Esophagus muscularis mucosa (tissue), 4 donors: Measurements from ENCODE around the gene RPUSD1. TPM values are rescaled to one million over a fixed set of nuclear protein-coding genes. Genes with fewer than 3 reads are reported as not detected.

Experiments used
- DNase-seq: peaks from one replicate; pipeline ENCODE4 v3.0.0-alpha.2; 2017; ENCODE audit errors: extremely low spot score
- H3K27ac ChIP-seq, 4 donors: fragments of 200-600 bp; sonication (generic); replicated peaks in 1 of 4; 1 replicate in 3 of 4; 2 replicates in 1 of 4; pipeline ENCODE4 v1.5.1; 2016 to 2019; ENCODE audit warnings: mild to moderate bottlenecking in 1 of 4
- H3K27me3 ChIP-seq, 4 donors: fragments of 200-600 bp; sonication (generic); one replicate each; pipeline versions ENCODE4 v1.5.1 to v1.6.0; 2016 to 2019
- H3K36me3 ChIP-seq, 4 donors: fragments of 200-600 bp; sonication (generic); one replicate each; pipeline ENCODE4 v1.5.1; 2016 to 2019
- H3K4me1 ChIP-seq, 4 donors: fragments of 200-600 bp; sonication (generic); one replicate each; pipeline ENCODE4 v1.5.1; 2016 to 2019
- H3K4me3 ChIP-seq, 4 donors: fragments of 200-600 bp; sonication (generic); 1 replicate in 2 of 4; 2 replicates in 2 of 4; pipeline ENCODE4 v1.5.1; 2016 to 2019; ENCODE audit warnings: mild to moderate bottlenecking in 4 of 4, moderate library complexity in 1 of 4
- H3K9me3 ChIP-seq, 4 donors: fragments of 200-600 bp; sonication (generic); 1 replicate in 3 of 4; 2 replicates in 1 of 4; pipeline ENCODE4 v1.5.1; 2016 to 2019
- CTCF ChIP-seq, 3 experiments: fragments of 200-600 bp in 2 of 3; fragments of 450-650 bp in 1 of 3; sonication (generic) in 2 of 3; IDR thresholded peaks; one replicate each; pipeline ENCODE4 v1.5.1; 2017 to 2019; ENCODE audit warnings: antibody characterized with exemption in 3 of 3, mild to moderate bottlenecking in 2 of 3, moderate library complexity in 1 of 3
- EP300 ChIP-seq: sonication (generic); formaldehyde crosslinking; IDR thresholded peaks from one replicate; pipeline ENCODE4 v1.6.1; 2017; ENCODE audit warnings: antibody characterized with exemption
- POLR2A ChIP-seq: fragments of 450-650 bp; IDR thresholded peaks from one replicate; pipeline ENCODE4 v1.6.1; 2017; ENCODE audit warnings: antibody characterized with exemption, moderate library complexity, mild to moderate bottlenecking, low read depth
- POLR2AphosphoS5 ChIP-seq, 2 donors: sonication (generic); formaldehyde crosslinking; IDR thresholded peaks; one replicate each; pipeline ENCODE4 v1.6.1; 2017; ENCODE audit warnings: antibody characterized with exemption in 2 of 2
- whole genome bisulfite sequencing: methylation state at CpG from one replicate; pipeline ENCODE4 v1.1.5; 2018; 5-methylcytosine and 5-hydroxymethylcytosine counted together
- intact Hi-C: fragments of 100-400 bp; cut with DNase I; formaldehyde crosslinking; loops from one replicate; pipeline ENCODE4 v1.15.1; 2023
- total RNA-seq, 4 donors: library from RNA; depleted of rRNA; stranded (reverse); fragments of >200 nt; gene quantifications; one replicate each; pipeline versions ENCODE4 v1.1.0 to v1.2.1, GENCODE V29; 2016

The RPUSD1 gene
- total RNA-seq, 4 donors from 2014 or later, result 10.4 to 29.1 (median 20.4) TPM

DNA sequence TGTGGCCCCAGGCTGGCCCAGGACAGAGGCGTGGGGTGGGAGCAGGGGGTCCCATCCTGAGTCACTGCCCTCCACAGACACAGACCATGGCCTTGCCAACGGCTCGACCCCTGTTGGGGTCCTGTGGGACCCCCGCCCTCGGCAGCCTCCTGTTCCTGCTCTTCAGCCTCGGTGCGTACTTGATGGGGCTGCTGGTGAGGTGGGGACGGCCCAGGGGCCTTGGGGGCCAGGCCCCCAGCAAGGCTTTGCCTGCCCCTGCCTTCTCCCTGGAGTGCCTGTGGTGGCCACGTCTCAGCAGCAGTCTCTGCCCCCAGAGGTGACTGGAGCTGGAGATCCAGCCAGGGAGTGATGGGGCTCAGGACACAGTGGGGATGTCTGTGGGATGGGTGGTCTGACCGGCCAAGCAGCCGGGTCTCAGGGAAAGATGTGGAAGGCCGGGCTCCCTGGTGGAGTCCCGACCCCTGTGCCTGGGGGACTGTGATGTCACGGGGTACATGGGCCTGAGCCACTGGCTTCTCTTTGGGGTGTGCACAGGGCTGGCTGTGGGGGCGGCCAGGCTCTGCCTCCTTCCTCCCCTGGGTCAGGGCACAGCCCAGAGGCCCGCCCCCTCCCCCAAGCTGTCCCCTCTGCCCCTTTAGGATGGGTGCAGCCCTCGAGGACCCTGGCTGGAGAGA lies 25.4 kb downstream of the RPUSD1 start:
- Histone ChIP-seq H3K27ac (no peak overlapping the region), H3K4me1 (no peaks in the 10 kb centered on the region), H3K4me3 (no peak overlapping the region), H3K36me3 (no peaks in the 10 kb centered on the region), H3K27me3 (peaks cover 0 to 64% (median 1%) of the 10 kb centered on the region in 4 donors), H3K9me3 (no peaks in the 10 kb centered on the region)
- 75% methylated on average over 13 of the region's 17 CpGs for WGBS
- intact Hi-C loops, result no loop called here
- no peak for DNase-seq
- TF ChIP-seq EP300 (no peak), POLR2AphosphoS5 (IDR thresholded peaks at IDR 0.05) (no peak), CTCF (IDR thresholded peaks at IDR 0.05) (no peak), POLR2A (no peak)

DNA sequence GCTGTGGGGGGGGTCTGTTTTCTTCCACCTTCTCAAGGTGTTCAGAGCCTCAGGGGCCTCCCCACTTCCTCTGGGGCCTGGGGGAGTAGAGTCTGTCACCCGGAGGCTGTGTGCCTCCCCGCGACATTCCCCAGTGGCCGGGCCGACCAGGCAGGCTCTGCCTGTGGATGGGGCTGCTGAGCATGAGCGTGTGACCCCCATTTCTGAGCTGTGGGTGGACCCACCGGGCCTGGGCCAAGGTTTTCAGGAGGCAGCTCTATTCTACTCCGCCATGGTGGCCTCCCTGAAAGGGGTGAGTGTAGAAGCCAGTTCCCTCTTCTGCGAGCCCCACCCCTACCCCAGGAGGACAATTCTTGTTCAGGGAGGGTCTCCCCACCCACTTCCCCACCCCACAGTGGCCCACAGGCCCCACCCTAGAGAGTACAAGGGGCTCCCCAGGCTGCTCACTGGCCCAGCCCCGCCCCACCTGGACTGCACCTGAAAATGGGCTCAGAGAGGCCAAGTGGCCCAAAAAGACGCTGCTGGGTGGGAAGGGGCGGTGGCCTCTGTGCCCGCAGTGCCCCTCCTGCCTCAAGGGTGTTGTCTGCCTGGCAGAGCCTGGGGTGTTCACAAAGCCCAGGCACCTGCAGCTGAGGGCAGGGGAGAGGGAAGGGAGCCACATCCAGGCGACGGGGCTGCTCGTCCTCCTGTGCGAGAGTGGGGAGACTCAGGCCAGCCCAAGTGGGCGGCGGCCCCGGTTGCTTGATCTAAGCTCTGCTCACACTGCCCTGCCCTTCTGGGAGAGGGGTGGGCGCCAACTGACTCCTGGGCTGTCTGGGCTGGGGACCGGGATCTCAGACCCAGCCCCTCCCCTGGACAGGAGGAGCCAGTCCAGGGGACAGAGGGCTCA lies 26.3 kb downstream of the RPUSD1 start:
- DNase-seq, result no peak
- H3K4me3 ChIP-seq, result no peak overlapping the region
- H3K4me1 ChIP-seq, result no peaks in the 10 kb centered on the region
- 67% methylated on average over 11 of the region's 22 CpGs for WGBS
- H3K9me3 ChIP-seq, result no peaks in the 10 kb centered on the region
- peaks cover 0 to 61% (median 1%) of the 10 kb centered on the region in 4 donors for H3K27me3 ChIP-seq
- TF ChIP-seq EP300 (no peak), POLR2AphosphoS5 (IDR thresholded peaks at IDR 0.05) (no peak), CTCF (IDR thresholded peaks at IDR 0.05) (no peak), POLR2A (no peak)
- intact Hi-C loops, result no loop called here
- H3K27ac ChIP-seq, result no peak overlapping the region
- no peaks in the 10 kb centered on the region for H3K36me3 ChIP-seq

DNA sequence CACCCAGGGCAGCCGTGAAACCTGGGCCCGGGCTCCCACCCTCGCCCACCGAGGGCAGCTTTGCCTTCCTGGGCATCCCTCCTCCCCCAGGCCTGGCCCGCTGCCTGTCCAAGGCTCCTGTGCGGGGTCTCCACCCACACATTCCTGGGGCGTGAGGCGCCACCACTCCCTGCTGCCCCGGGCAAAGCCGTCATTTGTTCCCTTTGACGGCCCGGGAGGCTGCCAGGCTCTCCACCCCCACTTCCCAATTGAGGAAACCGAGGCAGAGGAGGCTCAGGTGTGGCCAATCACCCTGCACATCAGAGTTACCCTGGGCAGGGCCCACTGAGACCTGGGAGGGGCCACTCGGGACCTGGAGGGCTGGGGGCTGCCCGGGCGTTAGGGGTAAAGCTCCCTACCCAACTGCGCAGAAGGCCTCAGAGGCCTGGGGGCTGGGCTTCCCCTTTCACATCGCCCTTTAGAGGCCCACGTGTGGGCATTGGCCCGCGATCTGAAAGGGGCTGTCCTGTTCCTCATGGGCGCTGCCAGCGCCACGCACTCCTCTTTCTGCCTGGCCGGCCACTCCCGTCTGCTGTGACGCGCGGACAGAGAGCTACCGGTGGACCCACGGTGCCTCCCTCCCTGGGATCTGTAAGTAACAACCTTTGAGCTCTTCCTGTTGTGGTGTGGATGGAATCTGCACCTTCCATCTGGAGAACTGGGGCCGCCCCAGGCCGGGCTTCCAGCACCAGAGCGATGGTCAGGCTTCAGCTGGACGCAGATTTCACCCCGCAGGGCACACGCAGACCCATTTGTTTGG lies 27.4 kb downstream of the RPUSD1 start, which contains the start of gene MSLN:
MSLN (plus strand) TSS at position 190 of the 799 bp plus-strand sequence. CDS start 1,947 bp downstream, outside the sequence.
- no peak for DNase-seq
- TF ChIP-seq POLR2AphosphoS5 (IDR thresholded peaks at IDR 0.05) (no peak), POLR2A (no peak), EP300 (no peak), CTCF (IDR thresholded peaks at IDR 0.05) (no peak)
- Histone ChIP-seq H3K27me3 (peaks cover 0 to 55% (median 1%) of the 10 kb centered on the region in 4 donors), H3K9me3 (no peaks in the 10 kb centered on the region), H3K4me3 (no peak within 1 kb of the TSS), H3K27ac (no peak within 1 kb of the TSS), H3K4me1 (no peaks in the 10 kb centered on the region), H3K36me3 (no peaks in the 10 kb centered on the region)
- intact Hi-C loops, result no loop called here
- 82% methylated on average over 22 of the region's 37 CpGs for WGBS

DNA sequence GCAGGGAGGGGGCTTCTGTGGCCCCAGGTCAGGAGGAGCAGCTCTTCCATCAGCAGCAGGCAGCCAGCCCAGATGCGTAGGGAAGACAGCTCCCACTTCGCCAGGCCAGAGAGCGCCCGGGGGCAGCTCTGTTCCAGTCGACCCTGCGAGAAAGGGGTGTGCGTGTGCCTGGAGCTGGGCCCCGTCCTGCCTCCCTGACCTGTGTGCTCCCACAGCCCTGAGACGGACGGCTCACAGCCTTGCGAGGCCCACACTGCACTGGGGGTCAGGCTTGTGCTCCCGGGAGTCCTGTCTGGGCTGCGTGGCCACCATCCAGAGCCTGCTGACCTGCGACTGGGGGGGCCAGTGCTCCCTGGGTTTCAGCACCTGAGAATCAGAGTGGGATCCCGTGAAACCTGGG lies 28.1 kb downstream of the RPUSD1 start:
- intact Hi-C loops, result no loop called here
- no peak for TF ChIP-seq CTCF (IDR thresholded peaks at IDR 0.05)
- no peak for TF ChIP-seq POLR2AphosphoS5 (IDR thresholded peaks at IDR 0.05)
- TF ChIP-seq EP300, result no peak
- no peak for TF ChIP-seq POLR2A
- DNase-seq, result no peak
- Histone ChIP-seq H3K27ac (no peak overlapping the region), H3K4me1 (no peaks in the 10 kb centered on the region), H3K4me3 (no peak overlapping the region), H3K36me3 (no peaks in the 10 kb centered on the region), H3K9me3 (no peaks in the 10 kb centered on the region), H3K27me3 (peaks cover 0 to 51% (median 1%) of the 10 kb centered on the region in 4 donors)
- WGBS, result 66% methylated on average over 12 of the region's 15 CpGs
